Measurements from ENCODE around the gene COL13A1.

GRCh38 chr10:69962746-69963135 is 161.0 kb downstream of the COL13A1 start:
- TF ChIP-seq POLR2A (IDR thresholded peaks at IDR 0.05) (no peak), CTCF (IDR thresholded peaks at IDR 0.05 in 4 of 5, conservative IDR thresholded peaks at IDR 0.05 in 1 of 5) (no peak)
